Transverse colon (tissue), 4 donors: ENCODE results near the gene CCDC6. TPM values are rescaled to one million over a fixed set of nuclear protein-coding genes. Genes with fewer than 3 reads are reported as not detected.

Experiments
- DNase-seq: peaks from one replicate; pipeline ENCODE4 v3.0.0-alpha.2; 2019
- H3K27ac ChIP-seq, 4 donors: fragments of 200-600 bp; sonication (generic); 2 replicates each; pipeline ENCODE4 v1.5.1; 2016 to 2018; ENCODE audit warnings: inconsistent platforms in 4 of 4
- H3K27me3 ChIP-seq: fragments of 200-600 bp; sonication (generic); 2 replicates; pipeline ENCODE4 v1.5.1; 2017; ENCODE audit warnings: inconsistent platforms
- H3K36me3 ChIP-seq, 4 donors: fragments of 200-600 bp; sonication (generic); 2 replicates each; pipeline ENCODE4 v1.5.1; 2017 to 2019; ENCODE audit warnings: inconsistent platforms in 4 of 4
- H3K4me1 ChIP-seq, 4 donors: fragments of 200-600 bp; sonication (generic); 2 replicates each; pipeline ENCODE4 v1.5.1; 2017 to 2020; ENCODE audit warnings: inconsistent platforms in 4 of 4
- H3K4me3 ChIP-seq, 4 donors: fragments of 200-600 bp; sonication (generic); 1 replicate in 1 of 4; 2 replicates in 3 of 4; pipeline versions ENCODE4 v1.5.1 to v1.6.1; 2017 to 2019; ENCODE audit warnings: inconsistent platforms in 4 of 4
- H3K9me3 ChIP-seq, 2 donors: fragments of 200-600 bp; sonication (generic); 2 replicates each; pipeline ENCODE4 v1.5.1; 2017 to 2019; ENCODE audit warnings: inconsistent platforms in 2 of 2
- EP300 ChIP-seq: sonication (generic); formaldehyde crosslinking; IDR thresholded peaks from one replicate; pipeline ENCODE4 v1.6.1; 2017; ENCODE audit warnings: antibody characterized with exemption, low read depth
- POLR2A ChIP-seq: fragments of 450-650 bp; IDR thresholded peaks from one replicate; pipeline ENCODE4 v1.6.1; 2016; ENCODE audit warnings: antibody characterized with exemption, mild to moderate bottlenecking, moderate library complexity
- POLR2AphosphoS5 ChIP-seq, 3 donors: sonication (generic); formaldehyde crosslinking; IDR thresholded peaks; one replicate each; pipeline ENCODE4 v1.6.1; 2016; ENCODE audit warnings: antibody characterized with exemption in 3 of 3
- WGBS, 2 donors: methylation state at CpG; one replicate each; pipeline ENCODE4 v1.1.5; 2018; ENCODE audit warnings: low coverage in 1 of 2; 5-methylcytosine and 5-hydroxymethylcytosine counted together
- in situ Hi-C, 4 donors: fragments of 200-750 bp; cut with MboI; loops; one replicate each; pipeline versions ENCODE4 v1.15.0 to v1.15.1; 2017; ENCODE audit warnings: low sequenced_read_pairs in 3 of 4, low pct_ligation_motif_present in 1 of 4, low pct_unique_long_range_greater_than_20kb in 1 of 4
- intact Hi-C: fragments of 100-400 bp; cut with DNase I; formaldehyde crosslinking; loops from one replicate; pipeline ENCODE4 v1.15.1; 2023; ENCODE audit warnings: low total_unique reads
- total RNA-seq, 4 donors: library from RNA; depleted of rRNA; stranded (reverse); fragments of >200 nt; gene quantifications; one replicate each; pipeline ENCODE4 v1.1.0, GENCODE V29; 2016
- TF ChIP-seq, protein P1 (sequence below), 5 experiments: fragments of 200-600 bp in 3 of 5; fragments of 450-650 bp in 2 of 5; sonication (generic) in 3 of 5; IDR thresholded peaks; 1 replicate in 2 of 5; 2 replicates in 3 of 5; pipeline ENCODE4 v1.5.1; 2016 to 2017; ENCODE audit warnings: antibody characterized with exemption in 5 of 5, inconsistent platforms in 3 of 5, mild to moderate bottlenecking in 2 of 5, moderate library complexity in 1 of 5

The CCDC6 gene
- total RNA-seq, 4 donors from 2014 or later, result 26.2 to 56.7 (median 49.5) TPM

DNA sequence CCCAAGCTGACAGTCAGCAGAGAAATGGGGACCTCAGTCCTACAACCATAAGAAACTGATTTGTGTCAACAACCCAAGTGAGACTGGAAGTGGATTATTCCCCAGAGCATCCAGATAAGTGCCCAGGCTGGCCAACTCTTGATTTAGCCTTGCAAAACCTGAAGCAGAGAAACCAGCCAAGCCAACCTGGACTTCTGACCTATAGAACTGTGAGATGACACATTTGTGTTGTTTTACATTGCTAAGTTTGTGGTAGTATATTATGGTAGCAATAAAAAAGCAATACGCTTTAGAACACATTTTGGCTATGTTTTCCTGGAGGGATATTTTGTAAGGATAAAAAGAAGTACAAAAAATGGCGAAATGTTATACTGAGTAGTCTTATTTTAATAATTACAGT, 19.7 kb upstream of the CCDC6 start:
- DNase-seq, result peak; percentile 30
- H3K27me3 ChIP-seq, result no peaks in the 10 kb centered on the region
- no peak overlapping the region for H3K4me3 ChIP-seq
- peaks cover 15 to 18% of the 10 kb centered on the region in 2 donors for H3K9me3 ChIP-seq
- no peak overlapping the region for H3K27ac ChIP-seq
- in situ Hi-C loops (no loop called here), intact Hi-C loops (loop anchor here (10.0 kb wide), 1 partner anchor 139 kb away; no protein-coding TSS in a partner anchor)
- TF ChIP-seq, protein P1, sequence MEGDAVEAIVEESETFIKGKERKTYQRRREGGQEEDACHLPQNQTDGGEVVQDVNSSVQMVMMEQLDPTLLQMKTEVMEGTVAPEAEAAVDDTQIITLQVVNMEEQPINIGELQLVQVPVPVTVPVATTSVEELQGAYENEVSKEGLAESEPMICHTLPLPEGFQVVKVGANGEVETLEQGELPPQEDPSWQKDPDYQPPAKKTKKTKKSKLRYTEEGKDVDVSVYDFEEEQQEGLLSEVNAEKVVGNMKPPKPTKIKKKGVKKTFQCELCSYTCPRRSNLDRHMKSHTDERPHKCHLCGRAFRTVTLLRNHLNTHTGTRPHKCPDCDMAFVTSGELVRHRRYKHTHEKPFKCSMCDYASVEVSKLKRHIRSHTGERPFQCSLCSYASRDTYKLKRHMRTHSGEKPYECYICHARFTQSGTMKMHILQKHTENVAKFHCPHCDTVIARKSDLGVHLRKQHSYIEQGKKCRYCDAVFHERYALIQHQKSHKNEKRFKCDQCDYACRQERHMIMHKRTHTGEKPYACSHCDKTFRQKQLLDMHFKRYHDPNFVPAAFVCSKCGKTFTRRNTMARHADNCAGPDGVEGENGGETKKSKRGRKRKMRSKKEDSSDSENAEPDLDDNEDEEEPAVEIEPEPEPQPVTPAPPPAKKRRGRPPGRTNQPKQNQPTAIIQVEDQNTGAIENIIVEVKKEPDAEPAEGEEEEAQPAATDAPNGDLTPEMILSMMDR (IDR thresholded peaks at IDR 0.05), result no peak
- TF ChIP-seq POLR2A (no peak), EP300 (no peak), POLR2AphosphoS5 (IDR thresholded peaks at IDR 0.05) (no peak)
- H3K4me1 ChIP-seq, result no peaks in the 10 kb centered on the region
- 61 to 66% methylated on average over 2 of the region's 2 CpGs for WGBS, 2 donors
- H3K36me3 ChIP-seq, result no peaks in the 10 kb centered on the region

DNA sequence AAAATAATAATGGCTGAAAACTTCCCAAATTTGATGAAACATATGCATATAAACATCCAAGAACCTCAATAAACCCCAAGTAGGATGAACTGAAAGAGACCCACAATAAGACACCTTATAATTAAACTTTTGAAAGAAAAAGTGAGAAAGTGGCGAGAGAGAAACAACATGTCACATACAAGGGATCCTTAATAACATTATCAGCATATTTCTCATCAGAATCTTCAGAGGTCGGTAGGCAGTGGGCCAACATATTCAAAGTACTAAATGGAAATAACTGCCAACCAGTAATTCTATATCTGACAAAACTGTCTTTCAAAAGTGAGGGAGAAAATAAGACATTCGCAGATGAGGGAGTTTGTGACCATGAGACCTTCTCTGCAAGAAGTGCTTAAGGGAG, 16.6 kb upstream of the CCDC6 start:
- 63 to 67% methylated on average over 3 of the region's 3 CpGs for WGBS, 2 donors

DNA sequence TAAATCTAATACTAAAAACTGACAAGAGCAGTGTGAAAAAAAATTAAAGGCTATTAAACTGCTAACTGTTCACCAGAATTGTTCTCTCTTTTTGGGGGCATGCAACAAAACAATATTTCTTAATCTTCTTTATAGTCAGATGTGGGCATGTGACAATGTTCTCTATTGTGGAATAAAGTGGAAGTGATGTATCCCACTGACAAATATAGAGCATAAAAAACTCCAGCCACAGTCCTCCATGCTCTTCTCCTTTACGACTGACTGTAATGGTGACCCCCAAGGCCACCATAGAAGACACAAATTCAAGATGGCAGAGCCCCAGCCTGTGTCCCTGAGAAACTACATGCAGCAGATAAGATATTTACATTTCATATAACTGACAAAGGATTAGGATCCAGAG, 11.6 kb upstream of the CCDC6 start:
- Histone ChIP-seq H3K27ac (no peak overlapping the region), H3K36me3 (no peaks in the 10 kb centered on the region), H3K9me3 (peaks cover 17 to 20% of the 10 kb centered on the region in 2 donors), H3K4me1 (no peaks in the 10 kb centered on the region), H3K27me3 (no peaks in the 10 kb centered on the region), H3K4me3 (no peak overlapping the region)
- no peak for DNase-seq
- intact Hi-C loops, result no loop called here
- TF ChIP-seq EP300 (no peak), POLR2AphosphoS5 (IDR thresholded peaks at IDR 0.05) (no peak), POLR2A (no peak)
- TF ChIP-seq, protein P1 (IDR thresholded peaks at IDR 0.05), result no peak
- WGBS, 2 donors, result 73 to 100% methylated on average over 1 of the region's 1 CpG
- in situ Hi-C loops, result no loop called here

More for the DNA sequence above, 16.6 kb upstream of the CCDC6 start:
- Histone ChIP-seq H3K4me3 (no peak overlapping the region), H3K36me3 (no peaks in the 10 kb centered on the region), H3K27me3 (no peaks in the 10 kb centered on the region), H3K9me3 (peaks cover 15 to 18% of the 10 kb centered on the region in 2 donors), H3K4me1 (no peaks in the 10 kb centered on the region), H3K27ac (no peak overlapping the region)
- intact Hi-C loops (loop anchor here (10.0 kb wide), 1 partner anchor 142 kb away; no protein-coding TSS in a partner anchor), in situ Hi-C loops (no loop called here)
- DNase-seq, result no peak
- TF ChIP-seq, protein P1 (IDR thresholded peaks at IDR 0.05), result no peak
- TF ChIP-seq EP300 (no peak), POLR2A (no peak), POLR2AphosphoS5 (IDR thresholded peaks at IDR 0.05) (no peak)

DNA sequence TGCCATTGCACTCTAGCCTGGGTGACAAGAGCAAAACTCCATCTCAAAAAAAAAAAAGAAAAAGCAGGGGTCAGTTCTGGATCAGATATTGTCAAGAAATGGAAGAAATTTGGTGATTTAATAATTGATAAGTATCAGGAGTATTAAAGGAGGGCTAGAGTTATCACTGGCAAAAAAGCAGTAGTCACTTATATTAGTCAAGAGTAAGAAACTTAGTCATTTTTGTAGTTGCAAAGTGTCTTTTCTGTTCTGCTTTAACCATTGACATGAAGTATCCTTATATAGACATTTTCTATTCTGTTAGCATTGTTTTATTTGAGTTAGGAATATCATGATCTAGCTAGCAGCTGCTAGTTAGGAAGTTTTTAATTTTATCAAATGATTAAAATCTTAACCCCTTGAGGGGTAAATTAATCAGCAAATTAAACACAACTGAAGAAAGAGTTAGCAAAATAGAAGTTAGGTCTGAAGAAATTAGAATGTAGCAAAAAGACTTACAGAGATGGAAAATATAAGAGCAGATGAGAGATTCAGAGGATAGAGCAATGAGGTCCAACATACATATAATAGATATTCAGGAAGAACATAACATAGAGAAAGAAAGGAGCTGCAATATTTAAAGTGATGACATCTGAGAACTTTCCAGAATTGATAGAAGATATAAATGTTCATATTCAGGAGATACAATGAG, 7.3 kb upstream of the CCDC6 start:
- Histone ChIP-seq H3K4me3 (no peak overlapping the region), H3K4me1 (peaks cover 0 to 4% (median 2%) of the 10 kb centered on the region in 4 donors), H3K36me3 (no peaks in the 10 kb centered on the region), H3K27me3 (no peaks in the 10 kb centered on the region), H3K27ac (no peak overlapping the region), H3K9me3 (peaks cover 10 to 11% of the 10 kb centered on the region in 2 donors)
- in situ Hi-C loops (no loop called here), intact Hi-C loops (no loop called here)
- TF ChIP-seq POLR2AphosphoS5 (IDR thresholded peaks at IDR 0.05) (no peak), POLR2A (no peak), EP300 (no peak)
- TF ChIP-seq, protein P1 (IDR thresholded peaks at IDR 0.05), result no peak
- DNase-seq, result no peak
